HG02588 (cell line): ENCODE data around the gene MYLK2.

ENCODE experiments used
- ATAC-seq: cut with Tn5 transposase; IDR thresholded peaks from one replicate; pipeline ENCODE4 v1.9.1; 2021; ENCODE audit warnings: mild to moderate bottlenecking, moderate library complexity; ENCODE audit not compliant: unreplicated experiment

MYLK2 gene

DNA sequence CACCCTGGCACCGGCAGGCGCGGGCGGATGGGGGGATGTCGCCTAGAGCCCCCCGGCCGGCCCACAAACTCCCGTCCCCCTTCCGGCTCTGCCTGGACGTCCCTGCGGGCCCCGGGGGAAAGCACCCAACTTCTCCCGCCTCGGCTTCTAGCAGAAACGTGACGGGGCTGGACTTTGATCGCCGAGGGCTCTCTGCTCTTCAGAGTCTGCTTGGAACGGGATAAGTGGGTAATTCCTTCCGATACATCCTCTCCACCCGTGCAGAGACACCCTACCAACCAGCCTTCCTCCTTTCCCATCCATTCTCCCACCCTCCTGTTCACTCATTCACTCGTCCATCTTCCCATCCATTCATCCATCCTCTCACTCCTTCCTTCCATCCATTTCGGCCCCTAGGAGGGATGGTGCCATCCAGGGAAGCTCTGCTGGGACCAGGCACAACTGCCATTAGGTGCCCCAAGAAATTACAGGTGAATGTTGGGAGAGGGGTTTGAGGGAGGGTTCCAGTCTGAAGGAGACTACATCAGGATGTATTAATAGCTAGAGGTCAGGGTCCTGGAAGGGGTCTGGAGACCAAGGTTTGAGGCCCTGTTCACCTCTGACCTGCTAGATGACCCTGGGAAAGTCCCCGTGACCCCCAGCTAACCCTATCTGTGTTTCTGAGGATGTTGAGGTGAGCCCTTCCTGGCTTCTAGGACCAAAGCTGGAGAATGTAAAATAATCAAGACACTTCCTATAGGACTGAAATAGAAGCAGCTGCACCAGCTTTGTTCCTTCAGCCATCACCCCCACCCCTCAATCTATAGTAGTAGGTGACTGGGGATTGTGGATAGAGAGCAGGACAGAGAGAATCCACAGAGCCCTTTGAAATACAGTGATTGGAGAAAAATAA lies 51.8 kb downstream of the MYLK2 start:
- no peak for ATAC-seq

DNA sequence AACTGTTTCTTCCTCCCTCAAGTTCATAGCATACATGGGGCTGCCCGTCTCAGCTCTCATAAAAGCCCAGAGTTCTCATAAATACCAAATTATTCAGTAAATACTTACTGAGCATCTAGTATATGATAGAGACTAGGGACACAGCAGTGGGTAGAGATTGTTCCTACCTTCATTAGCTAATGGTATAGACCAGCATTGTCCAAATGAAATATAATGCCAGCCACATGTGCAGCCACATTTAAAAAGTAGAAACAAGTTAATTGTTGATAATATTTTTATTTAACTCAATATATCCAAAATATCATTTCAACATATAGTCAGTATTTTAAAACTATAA lies 52.4 kb downstream of the MYLK2 start:
- no peak for ATAC-seq

GRCh38 chr20:31872406-31872805 lies 53.2 kb downstream of the MYLK2 start:
- ATAC-seq: no peak

DNA sequence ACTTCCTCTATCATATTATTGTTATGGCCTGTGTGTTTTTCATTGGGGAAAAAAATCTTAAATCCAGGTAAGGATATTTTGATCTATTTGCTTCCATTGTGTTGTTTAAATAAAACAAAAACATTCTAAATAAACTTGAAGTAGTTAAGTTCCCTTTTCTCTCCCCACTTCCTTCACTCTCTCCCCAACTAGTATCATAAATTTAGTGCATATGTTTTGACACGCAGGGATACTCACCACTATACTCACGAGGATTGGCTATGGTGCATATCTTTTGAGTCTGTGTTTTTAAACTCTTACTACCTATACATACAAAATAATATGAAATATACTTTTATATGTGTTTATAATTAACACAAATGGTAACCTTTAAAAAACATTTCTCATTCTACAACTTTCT lies 56.5 kb downstream of the MYLK2 start:
- ATAC-seq: no peak

- ATAC-seq: no peak
These were observed 58.5 kb downstream of the MYLK2 start for GRCh38 chr20:31877684-31878083.

GRCh38 chr20:31879143-31879987 lies 60.2 kb downstream of the MYLK2 start:
- ATAC-seq: peak; percentile 82

- no peak for ATAC-seq
These were observed 62.8 kb downstream of the MYLK2 start for GRCh38 chr20:31881945-31882344.

GRCh38 chr20:31883829-31884228 lies 64.7 kb downstream of the MYLK2 start:
- ATAC-seq: no peak
